GM19452 (cell line): ENCODE data around the gene OR8I2.
"Not testable (repeated sequence)": the region's sequence is repeated elsewhere in the genome, so short reads cannot be mapped to it uniquely, and the experiment has no call there.

Experiments used
- ATAC-seq: cut with Tn5 transposase; IDR thresholded peaks from one replicate; pipeline ENCODE4 v1.9.1; 2021; ENCODE audit not compliant: unreplicated experiment

The OR8I2 gene

GRCh38 chr11:56093008-56093407, at the start of gene OR8I2:
Gene OR8I2, plus strand, starts transcription at chr11:56093308. Its CDS starts 0 bp downstream, at chr11:56093308.
- no peak for ATAC-seq

GRCh38 chr11:56045538-56045937, 47.6 kb upstream of the OR8I2 start:
- no peak for ATAC-seq

GRCh38 chr11:56048480-56048879, 44.6 kb upstream of the OR8I2 start:
- no peak for ATAC-seq

- ATAC-seq, result no peak
These were observed 43.6 kb upstream of the OR8I2 start for GRCh38 chr11:56049487-56049886.

- ATAC-seq, result not testable (repeated sequence)
These were observed 36.7 kb upstream of the OR8I2 start for GRCh38 chr11:56056366-56056765.

DNA sequence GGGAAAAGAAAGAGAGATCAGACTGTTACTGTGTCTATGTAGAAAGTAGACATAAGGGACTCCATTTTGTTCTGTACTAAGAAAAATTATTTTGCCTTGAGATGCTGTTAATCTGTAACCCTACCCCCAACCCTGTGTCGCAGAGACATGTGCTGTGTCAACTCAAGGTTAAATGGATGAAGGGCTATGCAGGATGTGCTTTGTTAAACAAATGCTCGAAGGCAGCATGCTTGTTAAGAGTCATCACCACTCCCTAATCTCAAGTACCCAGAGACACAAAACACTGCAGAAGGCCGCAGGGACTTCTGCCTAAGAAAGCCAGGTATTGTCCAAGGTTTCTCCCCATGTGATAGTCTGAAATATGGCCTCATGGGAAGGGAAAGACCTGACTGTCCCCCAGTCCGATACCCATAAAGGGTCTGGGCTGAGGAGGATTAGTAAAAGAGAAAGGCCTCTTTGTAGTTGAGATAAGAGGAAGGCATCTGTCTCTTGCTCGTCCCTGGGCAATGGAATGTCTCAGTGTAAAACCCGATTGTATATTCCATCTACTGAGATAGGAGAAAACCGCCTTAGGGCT, 35.4 kb upstream of the OR8I2 start:
- not testable (repeated sequence) for ATAC-seq

- ATAC-seq, result not testable (repeated sequence)
These were observed 34.8 kb upstream of the OR8I2 start for GRCh38 chr11:56058260-56058780.

GRCh38 chr11:56066980-56067379, 26.1 kb upstream of the OR8I2 start:
- no peak for ATAC-seq

DNA sequence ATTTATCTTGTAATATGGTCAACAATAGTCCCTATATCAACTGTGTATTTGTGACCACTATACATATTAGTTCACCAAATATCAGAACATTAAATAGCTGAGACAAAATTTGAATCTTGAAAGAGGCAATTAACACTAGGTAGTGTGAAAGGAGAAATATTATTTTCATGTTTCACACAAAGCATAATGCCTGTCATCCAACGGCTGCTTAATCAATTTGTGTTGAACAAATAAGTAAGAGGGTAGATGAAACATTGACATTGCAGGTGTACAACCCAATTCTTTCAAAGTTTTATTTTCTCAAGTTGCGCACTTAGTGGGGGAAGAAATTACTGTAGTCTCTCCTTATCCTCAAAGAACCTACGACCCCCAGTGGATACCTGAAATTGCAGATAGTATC, 3.4 kb upstream of the OR8I2 start:
- no peak for ATAC-seq

GRCh38 chr11:56103210-56103737, 10.2 kb downstream of the OR8I2 start, which contains the start of gene OR8H2:
Gene OR8H2, plus strand, starts transcription at chr11:56103687. Its CDS starts 1,356 bp downstream, at chr11:56105043.
- no peak for ATAC-seq

DNA sequence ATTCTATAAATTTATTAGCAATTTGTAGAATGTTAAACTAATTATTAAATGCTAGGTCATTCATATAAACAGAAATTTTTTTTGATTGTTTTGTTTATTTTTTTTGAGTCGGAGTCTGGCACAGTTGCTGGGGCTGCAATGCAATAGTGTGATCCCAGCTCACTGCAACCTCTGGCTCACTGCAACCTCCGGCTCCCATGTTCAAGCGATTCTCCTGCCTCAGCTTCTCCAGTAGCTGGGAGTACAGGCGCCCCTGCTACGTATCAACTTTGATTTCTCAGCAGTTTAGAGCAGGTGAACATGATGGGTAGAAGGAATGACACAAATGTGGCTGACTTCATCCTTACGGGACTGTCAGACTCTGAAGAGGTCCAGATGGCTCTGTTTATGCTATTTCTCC, 29.0 kb downstream of the OR8I2 start, which contains the start of gene OR8H3:
Gene OR8H3, plus strand, starts transcription at position 301 of the 400 bp plus-strand sequence. Its CDS starts 0 bp downstream, at position 301.
- no peak for ATAC-seq

GRCh38 chr11:56140151-56140661, 47.1 kb downstream of the OR8I2 start, which contains the start of gene OR8J3:
Gene OR8J3, minus strand, starts transcription at chr11:56140201. Its CDS starts 2,483 bp downstream, at chr11:56137718.
- ATAC-seq, result no peak

- not testable (repeated sequence) for ATAC-seq
These were observed 50.6 kb downstream of the OR8I2 start for GRCh38 chr11:56143681-56144080.
